IMR-90 (cell line): ENCODE measurements around the gene HACE1.

Experiments used
- FOS ChIP-seq: fragments of 150-350 bp; IDR thresholded peaks from 2 replicates; pipeline ENCODE4 v1.6.1; 2016; ENCODE audit warnings: low read depth, low read length
- MAFK ChIP-seq: IDR thresholded peaks from 2 replicates; pipeline ENCODE4 v1.6.1; 2012; ENCODE audit warnings: low read depth, low read length, improper control_type of control experiment
- POLR2A ChIP-seq: IDR thresholded peaks from 2 replicates; pipeline ENCODE4 v1.6.1; 2012; ENCODE audit warnings: mild to moderate bottlenecking, low read depth, low read length
- RAD21 ChIP-seq: IDR thresholded peaks from 2 replicates; pipeline ENCODE4 v1.6.1; 2012; ENCODE audit warnings: low read length, improper control_type of control experiment
- RFX5 ChIP-seq: IDR thresholded peaks from 2 replicates; pipeline ENCODE4 v1.8.0; 2012; ENCODE audit warnings: low read depth, mild to moderate bottlenecking, low read length, moderate library complexity
- SMC3 ChIP-seq: fragments of 150-350 bp; IDR thresholded peaks from 2 replicates; pipeline ENCODE4 v1.6.1; 2016; ENCODE audit warnings: low read depth, mild to moderate bottlenecking, antibody characterized with exemption, low read length, moderate library complexity
- TF ChIP-seq, protein P1 (sequence below): conservative IDR thresholded peaks from 2 replicates; pipeline ENCODE4 v1.5.1; 2012; ENCODE audit warnings: mild to moderate bottlenecking, low read depth, low read length, improper control_type of control experiment

DNA sequence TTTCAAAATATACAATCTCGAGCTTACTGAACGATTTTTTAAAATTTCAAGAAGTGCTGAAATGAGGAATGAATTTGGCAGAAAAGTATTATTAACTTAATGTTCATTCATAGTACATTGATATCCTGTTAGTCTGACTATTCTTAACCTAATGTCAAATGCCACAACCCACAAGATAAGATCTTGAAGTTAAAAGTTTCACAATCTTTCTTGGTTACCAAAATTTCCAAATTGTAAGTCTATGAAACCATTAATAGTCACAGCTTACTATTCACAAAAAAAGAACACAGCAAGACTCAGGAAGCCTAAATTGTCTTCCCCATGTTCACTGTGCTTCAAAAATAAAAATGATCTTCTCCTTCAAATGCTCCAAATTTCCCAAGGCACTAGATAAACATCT is 71.3 kb downstream of the HACE1 start:
- TF ChIP-seq, protein P1, sequence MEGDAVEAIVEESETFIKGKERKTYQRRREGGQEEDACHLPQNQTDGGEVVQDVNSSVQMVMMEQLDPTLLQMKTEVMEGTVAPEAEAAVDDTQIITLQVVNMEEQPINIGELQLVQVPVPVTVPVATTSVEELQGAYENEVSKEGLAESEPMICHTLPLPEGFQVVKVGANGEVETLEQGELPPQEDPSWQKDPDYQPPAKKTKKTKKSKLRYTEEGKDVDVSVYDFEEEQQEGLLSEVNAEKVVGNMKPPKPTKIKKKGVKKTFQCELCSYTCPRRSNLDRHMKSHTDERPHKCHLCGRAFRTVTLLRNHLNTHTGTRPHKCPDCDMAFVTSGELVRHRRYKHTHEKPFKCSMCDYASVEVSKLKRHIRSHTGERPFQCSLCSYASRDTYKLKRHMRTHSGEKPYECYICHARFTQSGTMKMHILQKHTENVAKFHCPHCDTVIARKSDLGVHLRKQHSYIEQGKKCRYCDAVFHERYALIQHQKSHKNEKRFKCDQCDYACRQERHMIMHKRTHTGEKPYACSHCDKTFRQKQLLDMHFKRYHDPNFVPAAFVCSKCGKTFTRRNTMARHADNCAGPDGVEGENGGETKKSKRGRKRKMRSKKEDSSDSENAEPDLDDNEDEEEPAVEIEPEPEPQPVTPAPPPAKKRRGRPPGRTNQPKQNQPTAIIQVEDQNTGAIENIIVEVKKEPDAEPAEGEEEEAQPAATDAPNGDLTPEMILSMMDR, result no peak
- TF ChIP-seq RFX5, result no peak
- no peak for TF ChIP-seq POLR2A
- TF ChIP-seq MAFK, result no peak
- TF ChIP-seq FOS, result no peak
- TF ChIP-seq RAD21, result no peak
- TF ChIP-seq SMC3, result no peak
